HG02840 (cell line): Measurements from ENCODE around the gene MGRN1.

Source experiments
- ATAC-seq: cut with Tn5 transposase; IDR thresholded peaks from one replicate; pipeline ENCODE4 v1.9.1; 2021; ENCODE audit warnings: mild to moderate bottlenecking, moderate library complexity, moderate number of reproducible peaks; ENCODE audit not compliant: unreplicated experiment, low FRiP score

The MGRN1 gene

DNA sequence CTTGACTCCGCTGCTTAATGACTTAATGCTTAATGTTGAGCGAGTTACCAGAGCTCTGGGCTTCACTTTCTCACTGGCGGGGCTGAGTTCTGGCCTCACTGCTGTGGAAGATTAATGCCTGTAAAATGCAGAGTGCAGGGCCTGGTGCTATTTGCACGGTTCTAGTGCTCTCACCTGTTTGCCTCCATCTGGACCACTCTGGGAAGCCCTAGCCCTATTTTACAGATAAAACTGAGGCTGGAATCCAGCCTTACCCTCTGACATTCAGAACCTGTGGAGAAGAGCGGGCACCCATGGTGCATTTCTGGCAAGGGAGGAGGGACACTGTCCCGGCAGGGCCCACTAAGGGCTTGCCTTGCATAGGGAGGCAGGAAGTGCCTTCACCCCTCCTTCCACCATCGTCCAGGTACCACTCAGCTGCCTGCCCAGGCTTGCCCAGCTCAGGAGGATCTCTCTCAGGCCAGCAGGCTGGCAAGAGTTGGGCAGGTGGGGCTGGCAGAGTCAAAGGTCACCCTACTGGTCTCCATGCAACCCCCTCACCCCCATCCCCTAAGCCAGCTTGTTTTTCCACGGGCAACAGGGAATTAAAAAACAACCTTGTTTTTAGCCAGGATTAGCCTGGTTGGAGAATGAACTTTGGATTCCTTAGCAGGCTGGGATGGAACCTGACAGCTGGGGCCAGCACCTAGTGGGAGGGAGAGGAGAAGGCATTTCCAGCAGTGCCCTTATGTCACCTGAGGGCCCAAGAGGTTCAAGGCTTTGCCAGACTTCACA lies 5.8 kb upstream of the MGRN1 start:
- ATAC-seq: no peak

DNA sequence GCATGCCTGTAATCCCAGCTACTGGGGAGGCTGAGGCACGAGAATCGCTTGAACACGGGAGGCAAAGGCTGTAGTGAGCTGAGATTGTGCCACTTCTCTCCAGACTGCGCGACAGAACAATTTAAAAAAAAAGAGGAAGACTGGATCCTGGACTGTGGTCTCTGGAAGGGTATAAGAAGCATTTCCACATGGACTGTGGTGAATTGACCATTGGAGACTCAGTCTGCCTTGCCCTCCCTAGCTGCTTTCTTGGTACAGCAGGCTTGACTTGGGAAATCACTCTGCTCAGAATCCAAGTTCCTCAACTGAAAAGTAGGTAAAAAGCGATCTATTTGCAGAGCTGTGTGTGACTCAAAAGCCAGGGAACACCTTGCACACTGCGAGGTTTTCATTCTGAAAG lies 1.0 kb upstream of the MGRN1 start:
- ATAC-seq: no peak

DNA sequence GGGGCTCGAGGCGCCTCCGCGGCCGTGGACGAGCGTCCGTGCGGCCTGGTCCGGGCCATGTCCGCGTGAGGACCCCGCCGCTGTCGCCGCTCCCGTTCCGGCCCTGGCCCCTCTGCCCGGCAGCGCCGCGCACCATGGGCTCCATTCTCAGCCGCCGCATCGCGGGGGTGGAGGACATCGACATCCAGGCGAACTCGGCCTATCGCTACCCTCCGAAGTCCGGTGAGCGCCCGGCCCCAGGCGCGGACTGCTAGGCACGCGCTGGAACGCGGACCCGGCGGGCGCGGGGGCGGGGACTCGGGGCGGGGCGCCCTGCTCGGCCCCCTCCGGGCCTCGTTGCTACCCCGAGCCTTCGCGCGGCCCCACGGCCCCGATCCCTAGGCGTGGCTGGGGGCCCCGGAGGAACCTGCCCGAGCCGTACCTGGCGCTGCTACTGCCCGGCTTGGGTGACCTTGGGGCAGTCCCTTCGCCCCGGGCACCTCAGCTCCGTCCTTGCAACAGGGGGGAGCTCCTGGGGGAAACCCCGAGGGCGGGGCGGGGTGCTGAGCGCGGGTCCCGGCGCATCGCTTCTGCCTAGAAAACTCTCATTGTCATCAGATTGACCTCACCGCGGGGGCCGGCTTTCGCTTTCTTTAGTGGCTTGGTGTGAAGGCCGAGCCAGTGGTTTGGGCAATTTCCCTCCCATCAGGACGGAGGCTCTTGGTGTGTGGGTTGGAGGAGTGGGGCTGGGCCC lies 367 bp downstream of the MGRN1 start:
- ATAC-seq: peak; percentile 56

DNA sequence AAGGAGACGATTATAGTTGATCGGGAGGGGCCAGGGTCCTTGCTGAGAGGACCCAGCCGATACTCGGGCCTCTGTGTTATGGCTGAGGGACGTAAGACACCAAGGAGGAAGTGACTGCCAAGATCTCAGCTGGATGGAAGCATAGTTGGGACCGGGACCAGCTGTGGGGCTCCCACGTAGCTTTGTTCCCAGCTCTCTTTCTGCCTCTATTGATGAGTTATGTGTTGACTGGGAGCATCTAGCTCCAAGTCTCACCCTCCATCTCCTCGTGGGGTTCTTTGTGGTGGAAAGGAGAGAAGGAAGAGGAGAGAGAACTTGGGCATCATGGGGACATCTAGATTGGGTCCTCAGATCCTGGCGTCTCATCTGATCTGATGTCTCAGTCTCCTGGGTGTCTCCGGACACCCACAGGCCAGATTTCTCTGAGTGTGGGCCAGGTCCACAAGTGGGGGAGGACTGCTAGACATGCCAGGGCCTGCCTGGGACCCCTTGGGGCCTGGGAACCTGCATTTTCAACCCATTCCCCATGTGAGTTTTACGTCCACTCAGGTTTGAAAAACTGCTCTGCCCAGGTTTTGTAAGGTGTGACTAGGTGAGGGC lies 1.0 kb downstream of the MGRN1 start:
- no peak for ATAC-seq

DNA sequence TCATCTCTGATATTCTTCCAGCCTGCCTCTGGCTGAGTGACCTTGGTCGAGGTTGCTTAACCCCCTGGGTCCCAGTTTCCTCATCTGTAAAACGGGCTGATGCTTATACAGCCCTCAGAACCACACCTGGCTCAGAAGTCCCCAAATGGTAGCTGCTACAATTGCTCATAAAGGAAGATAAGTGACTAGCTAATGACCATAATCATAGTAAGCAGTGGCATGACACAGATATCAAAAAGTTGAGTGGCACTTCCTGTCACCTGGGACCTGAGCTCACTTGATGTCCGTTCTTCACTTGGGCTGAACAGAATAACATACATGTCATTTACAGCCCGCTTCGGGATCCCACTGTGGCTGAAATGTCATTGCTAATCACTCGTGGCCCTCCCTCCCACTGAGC lies 1.8 kb downstream of the MGRN1 start:
- ATAC-seq: no peak

DNA sequence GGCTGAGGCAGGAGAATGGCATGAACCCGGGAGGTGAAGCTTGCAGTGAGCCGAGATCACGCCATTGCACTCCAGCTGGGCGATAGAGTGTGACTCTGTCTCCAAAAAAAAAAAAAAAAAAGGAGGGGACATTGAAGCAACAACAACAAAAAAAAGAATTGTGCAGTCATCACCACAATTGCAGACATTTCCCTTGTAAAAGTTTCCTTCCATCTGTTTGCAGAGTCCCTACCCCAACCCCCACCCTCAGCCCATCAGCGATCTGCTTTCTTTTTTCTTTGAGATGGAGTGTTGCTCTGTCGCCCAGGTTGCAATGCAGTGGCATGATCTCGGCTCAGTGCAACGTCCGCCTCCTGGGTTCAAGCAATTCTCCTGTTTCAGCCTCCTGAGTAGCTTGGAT lies 3.7 kb downstream of the MGRN1 start:
- no peak for ATAC-seq

DNA sequence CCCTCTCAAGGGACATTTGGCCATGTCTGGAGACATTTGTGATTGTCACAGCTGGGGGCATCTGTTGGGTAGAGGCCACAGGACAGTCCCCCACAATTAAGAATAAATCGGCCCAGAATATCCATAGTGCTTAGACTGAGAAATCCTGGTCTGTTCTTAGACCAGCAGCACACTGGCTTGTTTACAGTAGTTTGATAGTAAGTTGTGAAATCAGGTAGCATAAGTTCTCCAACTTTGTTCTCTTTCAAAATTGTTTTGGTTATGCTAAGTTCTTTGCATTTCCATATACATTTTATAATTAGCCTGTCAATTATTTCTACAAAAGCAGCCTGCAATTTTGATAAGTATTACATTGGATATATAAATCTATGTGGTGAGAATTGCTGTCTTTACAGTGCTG lies 6.8 kb downstream of the MGRN1 start:
- no peak for ATAC-seq

DNA sequence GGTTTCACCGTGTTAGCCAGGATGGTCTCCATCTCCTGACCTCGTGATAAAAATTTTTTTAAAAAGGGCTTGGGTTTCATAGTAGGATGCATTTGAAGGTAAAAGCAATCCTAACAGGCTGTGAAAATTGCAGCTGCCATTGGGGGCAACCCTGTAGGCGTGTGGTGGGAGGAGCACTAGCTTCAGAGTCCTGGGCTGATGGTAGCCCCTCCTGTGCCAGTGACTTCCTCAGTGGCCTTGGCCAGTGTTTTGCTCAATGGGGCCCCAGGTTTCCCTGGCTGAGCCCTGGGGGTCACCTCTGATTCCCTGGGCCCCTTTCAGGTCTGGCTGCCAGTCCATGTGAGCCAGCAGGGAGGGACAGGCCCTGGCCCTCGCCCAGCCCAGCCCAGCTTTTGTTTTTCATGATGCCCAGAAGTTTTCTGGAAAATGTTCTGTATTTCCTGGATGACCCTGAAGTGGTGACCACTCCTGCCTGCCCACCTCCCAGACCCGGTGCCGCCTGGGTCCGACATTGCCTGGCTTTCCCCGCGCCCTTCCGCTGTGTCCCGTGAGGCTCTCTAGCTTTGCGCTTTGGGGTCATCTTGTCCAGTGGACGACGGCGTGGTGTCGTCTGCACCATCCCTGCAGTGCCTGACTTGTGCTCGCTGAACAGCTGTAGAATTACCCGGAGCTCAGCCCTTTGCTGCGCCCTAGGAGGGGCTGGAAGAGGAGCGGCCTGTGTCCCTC lies 9.4 kb downstream of the MGRN1 start:
- ATAC-seq: no peak

DNA sequence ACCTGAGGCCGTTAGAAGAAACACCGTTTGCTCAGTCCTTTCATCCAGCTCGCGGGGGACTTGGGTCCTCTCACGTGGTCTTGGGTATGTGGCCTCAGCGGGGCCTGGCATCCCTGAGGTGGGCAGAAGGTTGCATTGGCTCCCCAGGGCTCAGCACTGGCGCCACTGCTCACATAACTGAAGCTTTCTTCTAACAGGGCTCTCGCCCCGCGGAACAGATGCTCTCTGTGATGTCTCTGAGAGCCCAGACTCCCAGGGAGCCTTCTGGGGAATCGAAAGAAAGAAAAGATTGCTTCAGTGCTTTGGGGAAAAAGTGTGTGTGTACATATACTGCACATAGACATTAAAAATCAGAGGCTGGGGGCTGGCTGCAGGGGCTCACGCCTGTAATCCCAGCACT lies 10.1 kb downstream of the MGRN1 start:
- ATAC-seq: no peak

DNA sequence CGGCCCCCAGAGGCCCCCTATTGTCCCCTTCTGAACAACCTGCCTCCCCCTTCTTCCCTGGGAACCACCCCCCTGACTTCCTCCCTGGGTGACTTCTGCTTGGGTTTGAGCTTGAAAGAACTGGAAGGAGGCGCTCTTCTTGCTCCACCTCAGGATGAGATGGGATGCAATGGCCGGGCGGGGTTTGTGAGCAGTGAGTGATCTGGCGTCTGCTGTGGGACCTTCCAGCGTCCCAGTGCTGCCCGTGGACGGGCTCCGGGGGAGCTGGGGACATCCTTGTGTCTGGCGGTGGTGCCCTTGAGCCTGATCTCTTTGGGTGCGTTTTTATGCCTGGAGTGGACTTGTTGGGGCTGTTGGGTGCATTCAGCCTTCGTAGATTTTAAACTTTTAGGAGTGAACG lies 11.6 kb downstream of the MGRN1 start:
- ATAC-seq: no peak

DNA sequence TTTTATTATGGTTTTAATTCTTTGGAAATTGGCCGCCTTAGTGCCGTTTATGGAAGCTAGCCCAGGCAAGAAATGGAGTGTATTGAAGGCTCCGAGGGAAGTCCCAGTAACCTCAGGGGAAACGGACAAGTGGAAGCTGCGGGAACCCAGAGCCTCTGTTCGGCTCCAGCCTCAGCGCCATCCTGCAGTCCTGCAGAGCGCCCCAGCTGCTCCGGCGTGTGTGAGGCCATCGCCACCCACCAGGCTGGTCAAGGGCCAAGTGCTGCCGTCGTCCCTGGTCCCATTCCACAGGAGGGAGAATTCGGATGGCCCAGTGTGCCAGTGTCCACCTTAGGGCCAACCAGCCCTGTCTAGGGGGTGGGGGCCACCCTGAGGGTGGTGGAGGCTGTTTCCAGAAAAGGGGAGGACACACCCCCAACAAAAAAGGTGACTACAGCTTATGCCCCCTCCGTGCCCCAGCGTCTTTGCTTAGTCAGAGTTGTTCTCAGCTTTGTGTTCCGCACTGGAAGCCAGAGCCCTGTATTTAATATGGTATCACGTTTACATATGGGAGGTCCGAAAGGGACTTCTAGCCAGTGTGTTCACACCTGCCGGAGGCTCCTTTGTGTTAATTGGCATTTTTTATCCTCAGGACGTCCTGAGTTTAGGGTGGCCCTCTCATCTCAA lies 13.0 kb downstream of the MGRN1 start:
- no peak for ATAC-seq

DNA sequence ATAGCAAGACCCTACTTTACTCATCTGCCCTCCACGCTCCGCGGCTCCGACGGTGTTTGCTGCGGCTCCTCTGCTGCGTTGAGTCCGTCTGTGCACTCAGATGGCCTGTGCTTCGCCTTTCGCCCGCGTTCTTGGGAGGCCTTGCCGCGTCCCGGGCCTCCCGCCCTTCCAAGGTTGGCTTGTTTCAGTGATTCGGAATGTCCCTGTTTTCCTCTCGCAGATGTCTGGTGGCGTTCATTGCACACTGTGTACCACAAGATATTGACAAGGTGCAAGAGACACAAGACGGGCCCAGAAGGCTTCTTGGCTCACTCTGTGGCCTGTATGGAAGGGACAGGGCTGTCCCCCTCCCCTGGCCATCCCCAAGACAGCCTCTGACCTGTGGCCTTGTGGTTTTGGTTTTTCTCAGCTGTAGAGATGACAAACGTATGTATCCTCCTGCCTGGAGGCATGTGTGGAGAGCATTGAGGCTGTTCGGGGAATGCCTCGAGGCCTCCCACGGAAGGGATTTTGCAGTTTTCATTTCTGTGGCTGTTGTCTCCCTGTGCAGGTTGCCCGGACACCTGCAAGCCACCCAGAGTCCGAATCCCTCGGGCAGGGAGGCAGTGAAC lies 15.4 kb downstream of the MGRN1 start:
- no peak for ATAC-seq

DNA sequence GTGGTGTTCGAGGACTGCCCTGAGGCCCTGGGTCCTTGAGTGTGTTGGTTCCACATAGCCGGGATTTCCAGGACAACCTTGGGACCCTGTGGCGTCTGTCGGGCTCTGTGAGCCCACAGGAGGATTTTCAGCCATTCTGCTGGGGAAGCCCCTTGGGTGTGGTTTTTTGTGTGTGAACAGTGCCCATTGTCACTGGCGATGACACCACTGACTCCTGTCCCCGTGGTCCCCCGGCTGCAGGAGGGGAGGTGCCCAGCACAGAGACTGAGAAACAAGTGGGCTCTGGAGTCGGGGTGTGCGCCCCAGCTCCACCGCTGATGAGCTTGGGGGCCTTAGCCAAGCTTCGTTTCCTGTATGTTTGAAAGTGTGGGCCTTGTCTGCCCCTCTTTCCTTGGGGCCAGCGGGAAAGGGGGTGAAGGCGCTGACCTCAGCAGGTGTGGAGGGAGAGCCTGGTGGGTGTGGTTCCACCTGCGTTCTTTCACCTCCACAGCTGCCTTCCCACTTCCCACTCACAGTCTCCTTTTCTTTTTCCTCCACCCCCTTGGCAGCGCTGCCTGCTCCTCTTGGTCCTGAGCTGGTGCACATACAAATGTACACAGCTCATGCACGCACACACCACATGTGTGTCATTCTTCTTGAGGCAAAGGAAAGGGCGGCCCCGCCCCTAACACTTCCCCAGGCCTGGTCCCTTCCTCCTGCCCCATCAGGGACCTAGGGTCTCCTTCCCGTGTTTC lies 16.1 kb downstream of the MGRN1 start:
- no peak for ATAC-seq

DNA sequence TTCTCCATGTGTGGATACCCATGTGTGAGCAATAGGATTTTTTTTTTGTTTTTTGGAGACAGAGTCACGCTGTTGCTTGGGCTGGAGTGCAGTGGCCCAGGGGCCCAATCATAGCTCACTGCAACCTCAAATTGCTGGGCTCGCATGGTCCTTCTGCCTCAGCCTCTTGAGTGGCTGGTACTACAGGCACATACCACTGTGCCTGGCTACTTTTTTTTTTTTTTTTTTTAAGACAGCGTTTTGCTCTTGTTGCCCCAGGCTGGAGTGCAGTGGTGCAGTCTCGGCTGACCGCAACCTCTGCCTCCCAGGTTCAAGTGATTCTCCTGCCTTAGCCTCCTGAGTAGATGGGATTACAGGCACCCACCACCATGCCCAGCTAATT lies 16.7 kb downstream of the MGRN1 start:
- ATAC-seq: no peak

DNA sequence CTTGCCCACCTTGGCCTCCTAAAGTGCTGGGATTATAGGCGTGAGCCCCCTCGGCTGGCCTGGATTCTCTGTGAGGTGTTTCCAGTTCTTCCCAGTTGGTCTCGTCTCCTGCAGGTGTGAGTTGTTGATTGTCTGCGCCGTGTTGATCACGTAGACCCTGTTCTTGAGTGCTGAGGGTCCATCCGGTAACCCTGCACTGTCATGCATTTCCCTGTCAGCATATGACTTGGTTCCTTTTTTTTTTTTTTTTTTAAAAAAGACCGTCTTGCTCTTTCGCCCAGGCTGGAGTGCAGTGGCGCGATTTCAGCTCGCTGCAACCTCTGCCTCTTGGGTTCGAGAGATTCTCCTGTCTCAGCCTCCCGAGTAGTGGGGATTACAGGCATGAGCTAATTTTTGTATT lies 17.3 kb downstream of the MGRN1 start:
- ATAC-seq: no peak

DNA sequence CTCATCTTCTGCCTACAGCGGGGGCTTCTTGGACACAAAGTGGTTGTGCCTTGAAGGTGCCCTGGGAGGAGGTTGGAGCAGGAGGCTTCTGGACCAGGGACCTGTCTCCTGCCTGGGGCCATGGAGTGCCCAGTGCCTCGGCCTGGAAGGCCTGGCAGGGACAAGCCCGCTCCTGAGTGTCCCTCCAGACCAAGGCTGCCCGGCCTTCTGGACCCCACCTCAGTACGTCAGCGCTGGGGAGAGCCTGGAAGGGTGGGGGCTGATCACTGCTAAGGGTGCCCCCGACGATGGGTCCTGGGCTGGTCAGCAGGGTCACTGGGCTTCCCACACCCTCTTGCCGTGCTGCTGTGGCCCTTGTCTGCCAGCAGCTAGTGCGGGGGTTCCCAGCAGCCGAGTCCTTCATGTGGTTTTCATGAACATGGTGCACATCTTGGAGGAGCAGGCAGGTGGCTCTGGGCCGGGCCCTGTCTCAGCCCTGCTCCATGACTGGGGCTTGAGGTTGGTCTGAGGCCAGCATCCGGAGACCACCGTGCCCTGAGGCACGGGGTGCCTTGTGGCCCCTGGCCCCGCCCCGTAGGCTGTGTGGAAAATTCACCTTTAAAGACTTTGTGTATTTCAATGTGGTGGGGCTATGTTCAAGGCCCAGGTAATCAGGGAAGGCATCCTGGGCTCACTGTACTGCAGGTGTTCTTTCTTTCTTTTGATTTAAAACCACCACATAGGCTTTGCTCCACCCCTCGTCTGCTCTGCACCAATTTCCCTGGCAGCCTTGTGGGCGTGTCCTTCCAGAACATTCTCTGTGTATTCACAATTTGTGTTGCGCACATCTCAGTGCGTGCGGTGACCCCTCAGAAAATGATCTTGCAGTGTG lies 22.4 kb downstream of the MGRN1 start:
- ATAC-seq: no peak

DNA sequence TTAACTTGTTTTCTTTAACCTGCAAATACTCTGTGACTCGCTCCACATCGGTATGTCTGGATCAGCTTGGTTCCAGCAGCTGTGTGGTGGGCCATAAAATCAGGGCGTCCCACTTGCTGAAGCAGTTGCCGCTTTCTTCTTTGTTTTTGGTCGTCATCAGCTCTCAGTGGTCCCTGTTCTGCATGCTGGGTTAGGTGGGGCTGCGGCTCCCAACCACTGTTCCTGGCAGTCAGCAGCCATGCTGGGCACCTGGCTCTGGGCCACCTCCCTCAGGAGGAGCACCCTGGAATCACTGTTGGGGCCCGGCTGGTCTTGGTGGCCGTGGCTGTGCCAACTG lies 23.0 kb downstream of the MGRN1 start:
- no peak for ATAC-seq

DNA sequence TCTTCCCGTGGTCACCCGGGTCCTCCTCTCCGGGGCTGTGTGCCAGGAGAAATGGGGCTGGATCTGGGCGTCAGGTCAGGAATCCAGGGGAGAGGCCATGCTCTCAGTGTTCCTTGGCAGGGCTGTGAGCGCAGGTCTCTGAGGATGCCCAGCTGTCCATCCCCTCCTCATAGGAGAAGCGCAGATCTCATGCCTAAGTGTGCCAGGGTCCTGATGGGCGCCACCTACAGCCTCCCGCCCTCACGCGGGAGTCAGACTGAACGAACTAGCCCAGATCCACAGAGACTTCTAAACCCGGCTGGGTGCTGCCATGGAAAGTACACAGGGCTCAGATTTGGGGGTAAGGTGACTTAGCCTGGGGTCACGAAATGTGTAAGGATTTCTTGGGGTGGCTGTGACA lies 24.3 kb downstream of the MGRN1 start:
- ATAC-seq: no peak
